ENCODE results near the gene PCYT2.

The PCYT2 gene

GRCh38 chr17:81942167-81942553, 31.0 kb upstream of the PCYT2 start:
- no peak for DNase-seq

DNA sequence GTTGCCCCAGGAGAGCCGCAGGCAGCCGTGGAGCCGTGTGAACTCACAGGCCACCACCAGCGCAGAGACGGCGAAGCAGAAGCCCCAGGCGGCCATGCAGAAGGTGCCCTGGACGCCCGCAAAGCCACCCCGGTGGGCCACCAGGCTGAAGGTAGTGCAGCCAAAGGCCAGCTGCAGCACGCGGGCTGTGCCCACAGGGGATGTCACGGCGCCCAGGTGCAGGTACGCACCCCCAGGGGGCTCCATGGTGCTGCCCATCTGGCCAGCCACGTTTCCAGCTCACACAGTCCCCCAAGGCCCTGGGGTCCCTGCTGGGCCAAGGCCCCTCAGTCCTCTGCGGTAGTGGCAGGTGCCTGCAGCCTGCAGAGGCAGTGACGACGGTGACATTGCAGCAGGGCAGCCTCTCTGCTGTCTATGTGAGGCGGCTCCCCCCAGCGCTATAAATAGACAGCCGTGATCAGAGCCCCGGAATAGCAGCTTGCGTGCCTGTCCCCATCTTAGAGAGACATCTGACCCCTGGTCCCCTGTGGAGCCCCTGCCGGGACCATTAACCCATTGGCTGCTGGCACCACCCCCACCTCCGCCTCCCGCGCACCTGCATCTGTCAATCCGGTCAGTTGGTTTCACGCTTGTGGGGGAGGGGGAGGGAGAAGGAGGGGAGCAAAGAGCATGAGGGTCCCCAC, 30.4 kb upstream of the PCYT2 start:
- DNase-seq, result no peak

DNA sequence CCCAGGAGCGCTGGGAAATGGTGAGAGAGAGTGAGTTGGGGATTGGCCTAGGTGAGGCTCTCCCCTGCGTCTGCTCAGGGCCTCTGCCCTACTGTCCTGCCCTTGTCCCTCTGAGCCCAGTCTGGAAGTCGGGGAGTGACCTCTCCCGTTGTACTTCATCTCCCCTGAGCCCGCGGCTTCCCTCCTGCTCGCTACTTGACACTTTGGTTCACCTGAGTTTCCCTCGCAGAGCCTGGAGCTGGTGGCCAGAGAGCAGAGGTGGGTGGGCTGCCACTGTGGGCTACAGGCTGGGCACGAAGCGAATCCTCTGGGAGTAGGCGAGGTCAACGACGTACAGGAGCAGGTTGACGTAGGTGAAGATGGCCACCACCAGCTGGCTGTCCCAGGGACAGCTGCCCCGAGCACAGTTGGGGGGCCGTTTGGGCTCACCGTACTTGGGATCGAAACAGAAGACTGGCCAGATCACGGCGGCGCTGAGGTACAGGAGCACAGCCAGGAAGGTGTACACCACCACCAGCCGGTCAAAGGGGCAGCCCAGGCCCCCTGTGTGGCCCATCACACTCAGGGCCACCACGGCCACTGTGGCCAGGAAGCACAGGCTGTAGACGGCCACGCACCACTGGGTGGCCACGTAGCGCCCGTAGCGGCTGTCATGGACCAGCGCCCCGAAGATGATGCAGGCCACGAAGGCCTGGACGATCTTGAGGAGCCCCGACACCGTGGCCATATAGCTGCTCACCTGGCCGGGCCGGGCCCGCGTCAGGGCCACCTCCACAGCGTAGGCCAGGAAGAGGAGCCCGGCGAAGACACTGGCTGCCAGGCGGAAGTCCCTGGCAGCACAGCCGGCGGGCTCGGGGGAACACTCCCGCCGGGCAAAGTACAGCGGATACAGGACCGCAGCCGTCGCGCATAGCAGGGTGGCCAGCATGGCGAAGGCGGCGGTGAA, 29.6 kb upstream of the PCYT2 start:
- DNase-seq, result no peak

DNA sequence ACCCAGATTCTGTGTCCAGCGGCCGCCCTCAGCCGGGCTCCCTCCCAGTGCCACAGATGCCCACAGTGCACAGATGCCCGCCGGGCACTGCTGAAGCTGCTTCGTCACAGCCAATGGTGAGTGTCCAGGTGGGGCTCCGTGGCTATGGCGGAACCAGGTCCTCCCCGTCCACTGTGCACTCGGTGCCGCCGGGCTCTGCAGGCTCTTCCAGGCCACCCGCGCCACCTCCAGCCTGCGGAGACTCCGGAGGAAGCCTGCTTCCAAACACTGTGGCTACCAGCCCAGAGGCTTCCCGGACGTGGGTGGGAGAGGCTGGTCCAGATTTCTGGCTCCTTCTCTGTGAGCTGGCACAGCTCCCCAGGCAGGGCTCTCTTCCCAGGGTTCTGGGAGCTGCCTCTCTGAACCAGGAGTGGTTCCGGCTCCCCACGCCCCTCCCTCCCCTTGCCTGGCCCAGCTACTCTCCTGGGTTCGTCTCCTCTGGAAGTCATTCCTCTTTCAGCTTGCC, 28.7 kb upstream of the PCYT2 start:
- DNase-seq, result no peak

GRCh38 chr17:81939218-81939617, 28.0 kb upstream of the PCYT2 start:
- DNase-seq, result no peak

DNA sequence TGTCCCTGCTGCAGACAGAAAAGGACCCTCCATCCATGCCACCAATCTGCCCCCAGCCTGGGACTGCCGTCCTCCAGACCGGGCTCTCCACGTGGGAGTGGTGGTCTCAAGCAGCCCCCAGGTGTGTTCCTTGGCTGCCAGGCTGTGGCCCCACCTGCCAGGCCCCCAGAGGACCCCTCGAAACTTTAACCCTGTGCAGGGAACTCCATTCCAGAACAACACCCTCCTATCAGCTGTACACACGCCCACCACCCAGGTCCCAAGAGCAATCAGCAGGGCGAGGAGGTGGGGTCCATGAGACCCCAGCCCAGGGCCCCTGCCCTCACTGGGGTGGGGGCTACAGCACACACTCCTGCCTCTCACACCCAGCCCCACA, 24.5 kb upstream of the PCYT2 start:
- no peak for DNase-seq

- no peak for DNase-seq
Measured at GRCh38 chr17:81934850-81935708, 23.9 kb upstream of the PCYT2 start.

DNA sequence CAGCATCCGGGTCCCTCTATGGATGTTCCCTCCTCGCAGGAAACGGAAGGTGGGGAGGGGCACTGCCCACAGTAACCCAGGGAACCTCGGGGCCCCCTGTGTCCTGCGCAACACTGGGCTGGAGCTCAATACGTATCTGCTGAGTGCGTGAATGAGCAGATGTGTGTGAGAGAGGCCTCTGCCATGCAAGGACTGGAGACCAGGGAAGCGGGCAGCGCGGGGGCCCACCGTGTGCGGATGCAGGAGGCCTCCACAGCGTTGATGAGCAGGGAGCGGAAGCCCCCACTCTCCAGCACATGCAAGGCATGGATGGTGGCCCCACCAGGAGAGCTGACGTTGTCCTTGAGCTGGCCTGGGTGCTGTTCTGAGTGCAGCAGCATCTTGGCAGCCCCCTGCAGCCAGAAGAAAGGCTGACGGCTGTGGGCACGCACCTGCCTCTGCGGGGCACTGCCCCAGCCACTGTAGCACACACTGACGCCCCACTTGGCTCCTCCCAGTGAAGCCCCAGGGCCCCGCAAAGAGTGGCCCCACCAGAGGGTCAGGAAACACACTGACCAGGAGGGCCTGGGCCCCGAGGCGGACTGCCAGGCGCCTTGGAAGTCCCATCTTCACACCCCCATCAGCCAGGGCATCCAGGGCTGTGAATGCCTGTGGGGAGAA, 23.0 kb upstream of the PCYT2 start:
- no peak for DNase-seq

DNA sequence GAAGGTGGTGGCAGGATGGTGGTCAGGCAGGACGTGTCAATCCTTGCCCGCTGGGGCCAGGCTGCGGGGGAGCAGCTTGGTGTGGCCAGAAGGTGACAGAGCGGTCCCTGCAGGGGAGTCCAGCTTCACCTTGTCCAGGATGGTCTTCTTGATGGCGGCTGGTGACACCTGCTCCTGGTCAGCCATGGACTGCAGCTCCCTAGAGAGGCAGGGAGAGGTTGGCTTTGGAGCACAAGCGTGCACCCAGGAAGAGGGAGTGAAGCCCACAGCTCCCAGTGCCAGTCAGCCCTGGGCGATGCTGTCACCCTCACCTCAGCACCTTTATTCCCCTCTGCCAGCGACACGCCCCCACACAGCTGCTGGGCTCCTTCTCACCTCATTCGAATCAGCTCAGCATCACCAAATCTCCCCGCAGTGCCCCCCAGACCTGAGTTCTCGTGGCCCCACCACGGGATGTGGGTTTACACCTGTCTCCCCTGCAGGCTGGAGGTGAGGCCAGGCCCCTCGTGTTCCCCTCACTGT, 22.0 kb upstream of the PCYT2 start:
- DNase-seq, result no peak

- no peak for DNase-seq
Measured at GRCh38 chr17:81932333-81932983, 21.3 kb upstream of the PCYT2 start.

DNA sequence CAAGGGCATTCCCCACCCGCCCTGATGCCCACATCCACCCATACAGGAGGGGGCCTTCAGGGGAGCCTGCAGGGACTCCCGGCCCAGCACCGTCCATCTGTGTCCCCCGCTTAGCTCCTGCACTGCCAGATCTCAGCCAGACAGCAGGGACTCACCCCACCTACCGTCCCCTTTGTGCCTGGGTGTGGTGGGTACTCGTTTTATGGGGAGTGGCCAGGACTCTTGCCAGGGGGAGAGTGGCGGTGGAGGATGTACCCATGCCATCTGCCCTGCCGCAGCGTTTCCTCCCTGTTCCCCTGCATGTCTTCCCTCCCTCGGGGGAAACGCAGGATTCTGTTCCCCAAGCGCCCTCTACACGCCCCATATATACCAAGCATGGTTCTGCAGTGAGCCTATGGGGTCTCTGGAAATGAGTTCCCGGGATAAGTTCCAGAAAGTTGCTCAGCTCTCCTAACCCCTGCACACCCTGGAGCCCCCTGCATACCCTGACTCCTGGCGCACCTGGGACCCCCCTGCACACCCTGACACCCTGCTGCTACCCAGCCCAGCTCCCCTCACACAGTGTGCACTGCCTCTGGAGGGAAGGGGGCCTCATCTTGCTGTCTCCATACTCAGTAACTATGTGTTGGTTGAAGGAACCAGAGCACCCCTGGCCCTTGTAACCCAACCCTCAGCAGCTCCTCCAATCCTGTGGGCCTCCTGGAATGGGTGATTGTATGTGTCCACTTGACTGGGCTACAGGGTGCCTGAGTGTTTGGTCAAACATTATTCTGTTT, 20.5 kb upstream of the PCYT2 start:
- DNase-seq, result peak; percentile 33

DNA sequence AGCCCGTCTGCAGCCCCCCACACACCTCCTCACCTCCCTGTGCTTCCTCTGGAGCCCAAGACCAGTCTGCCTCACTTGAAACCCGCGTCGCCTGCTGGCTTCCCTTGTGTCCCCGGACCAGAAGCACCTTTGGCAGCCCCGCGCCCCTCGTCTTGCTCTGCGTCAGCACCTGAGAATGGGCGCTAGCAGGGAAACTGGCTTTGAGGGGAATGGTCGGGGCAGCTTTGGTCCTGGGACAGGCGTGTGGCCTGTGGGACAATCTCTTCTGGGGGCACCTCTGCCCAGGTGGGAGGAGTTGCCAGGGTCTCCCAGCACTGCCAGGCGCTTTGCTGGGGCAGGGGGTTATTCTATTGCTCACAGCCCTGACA, 20.0 kb upstream of the PCYT2 start:
- no peak for DNase-seq

- DNase-seq, result peak; percentile 56
Measured at GRCh38 chr17:81930142-81931125, 19.2 kb upstream of the PCYT2 start.

DNA sequence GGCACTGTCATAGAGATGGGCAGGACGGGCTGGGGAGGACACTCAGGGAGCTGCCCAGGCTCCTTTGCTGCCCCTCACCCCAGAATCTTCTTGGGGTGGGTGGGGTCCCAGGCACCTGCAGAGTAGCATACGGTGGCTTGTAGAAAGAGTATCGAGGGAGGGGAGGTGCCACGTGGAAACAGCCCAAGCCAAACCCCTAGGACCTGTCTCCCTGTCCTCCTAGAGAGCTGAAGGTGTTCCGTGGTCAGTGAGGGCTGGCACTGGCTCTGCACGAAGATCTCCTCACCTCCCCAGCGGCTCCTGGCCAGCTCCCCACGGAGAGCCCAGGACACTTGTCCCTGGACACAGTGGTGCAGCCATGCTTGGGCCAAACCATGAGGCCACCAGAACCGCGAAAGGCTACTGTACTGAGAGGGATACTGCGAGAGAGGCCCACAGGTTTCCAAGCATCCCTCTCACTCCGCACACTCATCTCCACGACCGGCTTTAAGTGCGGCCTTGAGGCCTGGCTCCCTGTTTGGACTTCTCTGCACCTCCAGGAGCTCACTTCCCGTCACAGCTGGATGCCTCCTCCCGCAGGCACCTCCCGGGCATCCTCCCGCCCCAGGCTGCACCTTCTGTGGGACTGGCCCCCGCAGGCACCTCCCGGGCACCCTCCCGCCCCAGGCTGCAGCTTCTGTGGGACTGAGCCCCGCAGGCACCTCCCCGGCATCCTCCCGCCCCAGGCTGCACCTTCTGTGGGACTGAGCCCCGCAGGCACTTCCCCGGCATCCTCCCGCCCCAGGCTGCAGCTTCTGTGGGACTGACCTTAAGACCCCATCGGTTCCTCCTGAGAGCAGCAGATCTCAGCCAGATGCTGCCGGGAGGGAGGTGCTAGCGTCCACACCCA, 18.3 kb upstream of the PCYT2 start:
- no peak for DNase-seq

GRCh38 chr17:81928544-81929252, 17.5 kb upstream of the PCYT2 start:
- no peak for DNase-seq

- DNase-seq, result peak; percentile 93
Measured at GRCh38 chr17:81927653-81928543, 16.7 kb upstream of the PCYT2 start, which contains the start of gene MAFG. MAFG (minus strand) TSS chr17:81927735; CDS start chr17:81923185, 4,550 bp downstream.

- no peak for DNase-seq
Measured at GRCh38 chr17:81927152-81927652, 16.0 kb upstream of the PCYT2 start.
